Measurements from ENCODE around the gene CRMP1.

Gene CRMP1

GRCh38 chr4:5866841-5867813, 25.8 kb downstream of the CRMP1 start:
- H3K56ac ChIP-seq (ENCODE audit: low read length) = no peak overlapping the region
- no peak overlapping the region for H3K4me2 ChIP-seq (ENCODE audit: low read length)
- H3K27me3 ChIP-seq (ENCODE audit: insufficient read depth, low read length, poor library complexity) = no peaks in the 10 kb centered on the region
- H2BK120ac ChIP-seq (ENCODE audit: low read depth, low read length) = no peak overlapping the region
- H4K8ac ChIP-seq (ENCODE audit: low read depth, low read length) = no peak overlapping the region
- H3K4me1 ChIP-seq (ENCODE audit: control insufficient read depth, low read depth, low read length) = no peaks in the 10 kb centered on the region
- H3K79me1 ChIP-seq (ENCODE audit: low read length) = peaks cover 26% of the 10 kb centered on the region
- no CpG with 5 or more reads among the region's 10 CpGs for WGBS (ENCODE audit: extremely low coverage, insufficient coverage, low lambda C conversion rate)
- H2BK5ac ChIP-seq (ENCODE audit: low read length) = no peak overlapping the region
- no peak overlapping the region for H3K18ac ChIP-seq (ENCODE audit: low read length)
- peaks cover 5% of the 10 kb centered on the region for H3K36me3 ChIP-seq (ENCODE audit: control insufficient read depth, insufficient read depth, low read length)
- H4K5ac ChIP-seq (ENCODE audit: low read length) = no peak overlapping the region
- no peak for DNase-seq
- no peak overlapping the region for H2BK15ac ChIP-seq (replicated peaks; ENCODE audit: low read depth)
- no peak overlapping the region for H3K9ac ChIP-seq (ENCODE audit: low read length)
- no peak overlapping the region for H3K23ac ChIP-seq (ENCODE audit: low read length)
- H3K27ac ChIP-seq (ENCODE audit: low read depth, low read length) = no peak overlapping the region
- H2AK5ac ChIP-seq (ENCODE audit: low read length) = no peak overlapping the region
- peaks cover 14% of the 10 kb centered on the region for H3K79me2 ChIP-seq (ENCODE audit: control insufficient read depth, insufficient read depth, low read length)
- H3K4ac ChIP-seq (ENCODE audit: low read depth, low read length) = no peak overlapping the region
- H3K4me3 ChIP-seq (ENCODE audit: low read length) = no peak overlapping the region

GRCh38 chr4:5865896-5866599, 26.8 kb downstream of the CRMP1 start:
- no peak overlapping the region for H2BK5ac ChIP-seq (ENCODE audit: low read length)
- peaks cover 23% of the 10 kb centered on the region for H3K79me1 ChIP-seq (ENCODE audit: low read length)
- H2BK15ac ChIP-seq (replicated peaks; ENCODE audit: low read depth) = no peak overlapping the region
- H3K4me3 ChIP-seq (ENCODE audit: low read length) = no peak overlapping the region
- H3K9ac ChIP-seq (ENCODE audit: low read length) = no peak overlapping the region
- DNase-seq = no peak
- H4K8ac ChIP-seq (ENCODE audit: low read depth, low read length) = no peak overlapping the region
- H3K56ac ChIP-seq (ENCODE audit: low read length) = no peak overlapping the region
- H3K4ac ChIP-seq (ENCODE audit: low read depth, low read length) = no peak overlapping the region
- H3K18ac ChIP-seq (ENCODE audit: low read length) = no peak overlapping the region
- no peaks in the 10 kb centered on the region for H3K27me3 ChIP-seq (ENCODE audit: insufficient read depth, low read length, poor library complexity)
- H3K4me1 ChIP-seq (ENCODE audit: control insufficient read depth, low read depth, low read length) = no peaks in the 10 kb centered on the region
- peaks cover 5% of the 10 kb centered on the region for H3K36me3 ChIP-seq (ENCODE audit: control insufficient read depth, insufficient read depth, low read length)
- no peak overlapping the region for H3K27ac ChIP-seq (ENCODE audit: low read depth, low read length)
- WGBS (ENCODE audit: extremely low coverage, insufficient coverage, low lambda C conversion rate) = no CpG with 5 or more reads among the region's 12 CpGs
- no peak overlapping the region for H4K5ac ChIP-seq (ENCODE audit: low read length)
- H2BK120ac ChIP-seq (ENCODE audit: low read depth, low read length) = no peak overlapping the region
- H2AK5ac ChIP-seq (ENCODE audit: low read length) = no peak overlapping the region
- H3K23ac ChIP-seq (ENCODE audit: low read length) = no peak overlapping the region
- no peak overlapping the region for H3K4me2 ChIP-seq (ENCODE audit: low read length)
- H3K79me2 ChIP-seq (ENCODE audit: control insufficient read depth, insufficient read depth, low read length) = peaks cover 10% of the 10 kb centered on the region

GRCh38 chr4:5863461-5864113, 29.3 kb downstream of the CRMP1 start:
- H3K18ac ChIP-seq (ENCODE audit: low read length) = no peak overlapping the region
- H3K4me3 ChIP-seq (ENCODE audit: low read length) = no peak overlapping the region
- H3K4ac ChIP-seq (ENCODE audit: low read depth, low read length) = no peak overlapping the region
- peak; percentile 4 for DNase-seq
- H3K79me1 ChIP-seq (ENCODE audit: low read length) = peaks cover 13% of the 10 kb centered on the region
- no peak overlapping the region for H2BK15ac ChIP-seq (replicated peaks; ENCODE audit: low read depth)
- no peaks in the 10 kb centered on the region for H3K4me1 ChIP-seq (ENCODE audit: control insufficient read depth, low read depth, low read length)
- no peak overlapping the region for H3K27ac ChIP-seq (ENCODE audit: low read depth, low read length)
- no peak overlapping the region for H3K23ac ChIP-seq (ENCODE audit: low read length)
- no peaks in the 10 kb centered on the region for H3K27me3 ChIP-seq (ENCODE audit: insufficient read depth, low read length, poor library complexity)
- H3K9ac ChIP-seq (ENCODE audit: low read length) = no peak overlapping the region
- no peak overlapping the region for H2BK5ac ChIP-seq (ENCODE audit: low read length)
- H3K56ac ChIP-seq (ENCODE audit: low read length) = no peak overlapping the region
- peaks cover 2% of the 10 kb centered on the region for H3K79me2 ChIP-seq (ENCODE audit: control insufficient read depth, insufficient read depth, low read length)
- no peak overlapping the region for H2BK120ac ChIP-seq (ENCODE audit: low read depth, low read length)
- no peak overlapping the region for H4K8ac ChIP-seq (ENCODE audit: low read depth, low read length)
- H2AK5ac ChIP-seq (ENCODE audit: low read length) = no peak overlapping the region
- no peak overlapping the region for H3K4me2 ChIP-seq (ENCODE audit: low read length)
- no peak overlapping the region for H4K5ac ChIP-seq (ENCODE audit: low read length)
- WGBS (ENCODE audit: extremely low coverage, insufficient coverage, low lambda C conversion rate) = no CpG with 5 or more reads among the region's 15 CpGs
- peaks cover 12% of the 10 kb centered on the region for H3K36me3 ChIP-seq (ENCODE audit: control insufficient read depth, insufficient read depth, low read length)

GRCh38 chr4:5858020-5858769, 34.7 kb downstream of the CRMP1 start:
- H3K79me2 ChIP-seq (ENCODE audit: control insufficient read depth, insufficient read depth, low read length) = peaks cover 7% of the 10 kb centered on the region
- H3K79me1 ChIP-seq (ENCODE audit: low read length) = peaks cover 27% of the 10 kb centered on the region
- no peak overlapping the region for H3K23ac ChIP-seq (ENCODE audit: low read length)
- H3K27me3 ChIP-seq (ENCODE audit: insufficient read depth, low read length, poor library complexity) = no peaks in the 10 kb centered on the region
- no peak overlapping the region for H3K56ac ChIP-seq (ENCODE audit: low read length)
- no peak overlapping the region for H3K9ac ChIP-seq (ENCODE audit: low read length)
- H3K36me3 ChIP-seq (ENCODE audit: control insufficient read depth, insufficient read depth, low read length) = peaks cover 11% of the 10 kb centered on the region
- no peak overlapping the region for H2BK120ac ChIP-seq (ENCODE audit: low read depth, low read length)
- no peaks in the 10 kb centered on the region for H3K4me1 ChIP-seq (ENCODE audit: control insufficient read depth, low read depth, low read length)
- peak overlapping the region; percentile 12 for H3K27ac ChIP-seq (ENCODE audit: low read depth, low read length)
- no peak overlapping the region for H3K18ac ChIP-seq (ENCODE audit: low read length)
- H4K5ac ChIP-seq (ENCODE audit: low read length) = no peak overlapping the region
- no peak overlapping the region for H3K4me2 ChIP-seq (ENCODE audit: low read length)
- H2BK5ac ChIP-seq (ENCODE audit: low read length) = no peak overlapping the region
- H2BK15ac ChIP-seq (replicated peaks; ENCODE audit: low read depth) = no peak overlapping the region
- whole genome bisulfite sequencing (ENCODE audit: extremely low coverage, insufficient coverage, low lambda C conversion rate) = no CpG with 5 or more reads among the region's 16 CpGs
- H3K4me3 ChIP-seq (ENCODE audit: low read length) = no peak overlapping the region
- DNase-seq = peak; percentile 16
- no peak overlapping the region for H3K4ac ChIP-seq (ENCODE audit: low read depth, low read length)
- H4K8ac ChIP-seq (ENCODE audit: low read depth, low read length) = no peak overlapping the region
- H2AK5ac ChIP-seq (ENCODE audit: low read length) = no peak overlapping the region

- H3K27ac ChIP-seq (ENCODE audit: low read depth, low read length) = no peak overlapping the region
- 100% methylated on average over 1 of the region's 2 CpGs for WGBS (ENCODE audit: extremely low coverage, insufficient coverage, low lambda C conversion rate)
- H3K36me3 ChIP-seq (ENCODE audit: control insufficient read depth, insufficient read depth, low read length) = peaks cover 11% of the 10 kb centered on the region
Observed at GRCh38 chr4:5857199-5857598, 35.7 kb downstream of the CRMP1 start.

More at GRCh38 chr4:5857199-5857598, 35.7 kb downstream of the CRMP1 start:
- H3K4me3 ChIP-seq (ENCODE audit: low read length) = no peak overlapping the region
- H3K27me3 ChIP-seq (ENCODE audit: insufficient read depth, low read length, poor library complexity) = no peaks in the 10 kb centered on the region
- peaks cover 7% of the 10 kb centered on the region for H3K79me2 ChIP-seq (ENCODE audit: control insufficient read depth, insufficient read depth, low read length)
- no peak overlapping the region for H2AK5ac ChIP-seq (ENCODE audit: low read length)
- peaks cover 23% of the 10 kb centered on the region for H3K79me1 ChIP-seq (ENCODE audit: low read length)
- H3K4me2 ChIP-seq (ENCODE audit: low read length) = no peak overlapping the region
- no peak overlapping the region for H2BK5ac ChIP-seq (ENCODE audit: low read length)
- H3K23ac ChIP-seq (ENCODE audit: low read length) = no peak overlapping the region
- no peak overlapping the region for H3K9ac ChIP-seq (ENCODE audit: low read length)
- no peak overlapping the region for H2BK15ac ChIP-seq (replicated peaks; ENCODE audit: low read depth)
- H4K5ac ChIP-seq (ENCODE audit: low read length) = no peak overlapping the region
- H3K18ac ChIP-seq (ENCODE audit: low read length) = no peak overlapping the region
- no peak for DNase-seq
- no peaks in the 10 kb centered on the region for H3K4me1 ChIP-seq (ENCODE audit: control insufficient read depth, low read depth, low read length)
- no peak overlapping the region for H3K56ac ChIP-seq (ENCODE audit: low read length)
- H4K8ac ChIP-seq (ENCODE audit: low read depth, low read length) = no peak overlapping the region
- H3K4ac ChIP-seq (ENCODE audit: low read depth, low read length) = no peak overlapping the region
- H2BK120ac ChIP-seq (ENCODE audit: low read depth, low read length) = no peak overlapping the region
